Fibroblast of lung (primary cell): ENCODE data around the gene ZFP64. TPM values are rescaled to one million over a fixed set of nuclear protein-coding genes. Genes with fewer than 3 reads are reported as not detected.

Source experiments
- DNase-seq, 2 donors: peaks; one replicate each; pipeline versions ENCODE4 v3.0.0 to v3.0.0-alpha.2; 2010; ENCODE audit warnings: low read depth in 2 of 2
- H2AFZ ChIP-seq: 2 replicates; pipeline ENCODE4 v1.5.1; 2012; ENCODE audit warnings: low read length, control low read depth, inconsistent platforms
- H3K27ac ChIP-seq: 2 replicates; pipeline ENCODE4 v1.5.1; 2011; ENCODE audit warnings: low read length, control low read depth; ENCODE audit not compliant: insufficient read depth
- H3K27me3 ChIP-seq: 2 replicates; pipeline ENCODE4 v1.5.1; 2011; ENCODE audit warnings: mild to moderate bottlenecking, low read length; ENCODE audit not compliant: control insufficient read depth, insufficient read depth
- H3K36me3 ChIP-seq: 2 replicates; pipeline ENCODE4 v1.5.1; 2011; ENCODE audit warnings: low read length; ENCODE audit not compliant: control insufficient read depth, insufficient read depth
- H3K4me1 ChIP-seq: 2 replicates; pipeline ENCODE4 v1.5.1; 2011; ENCODE audit warnings: low read length; ENCODE audit not compliant: control insufficient read depth, insufficient read depth; ENCODE audit errors: extremely low read depth
- H3K4me2 ChIP-seq: 2 replicates; pipeline ENCODE4 v1.5.1; 2011; ENCODE audit warnings: low read length, control low read depth; ENCODE audit not compliant: insufficient read depth; ENCODE audit errors: extremely low read depth
- H3K4me3 ChIP-seq, 4 experiments: fragments of 200-600 bp in 1 of 4; sonication (generic) in 1 of 4; replicated peaks in 1 of 4; 2 replicates each; pipeline ENCODE4 v1.5.1; 2011 to 2016; ENCODE audit warnings: low read length in 4 of 4, low read depth in 3 of 4, mild to moderate bottlenecking in 3 of 4, control low read depth in 2 of 4, inconsistent platforms in 1 of 4, mixed read lengths in 1 of 4; ENCODE audit not compliant: insufficient read depth in 1 of 4; ENCODE audit errors: control extremely low read depth in 1 of 4
- H3K79me2 ChIP-seq: 2 replicates; pipeline ENCODE4 v1.5.1; 2012; ENCODE audit warnings: mild to moderate bottlenecking, low read length, inconsistent platforms; ENCODE audit not compliant: control insufficient read depth, insufficient read depth
- H3K9ac ChIP-seq: 2 replicates; pipeline ENCODE4 v1.5.1; 2011; ENCODE audit warnings: mild to moderate bottlenecking, low read length, control low read depth; ENCODE audit not compliant: insufficient read depth
- H3K9me3 ChIP-seq: 2 replicates; pipeline ENCODE4 v1.5.1; 2012; ENCODE audit warnings: low read depth, low read length; ENCODE audit not compliant: control insufficient read depth, insufficient read depth
- H4K20me1 ChIP-seq: 2 replicates; pipeline ENCODE4 v1.5.1; 2011; ENCODE audit warnings: low read length; ENCODE audit not compliant: control insufficient read depth, insufficient read depth; ENCODE audit errors: extremely low read depth
- CTCF ChIP-seq, 2 donors: IDR thresholded peaks in 1 of 2; conservative IDR thresholded peaks in 1 of 2; 1 replicate in 1 of 2; 2 replicates in 1 of 2; pipeline ENCODE4 v1.5.1; 2011 to 2012; ENCODE audit warnings: low read length in 2 of 2, control low read depth in 1 of 2, inconsistent platforms in 1 of 2, low read depth in 1 of 2, mild to moderate bottlenecking in 1 of 2
- EZH2 ChIP-seq: IDR thresholded peaks from 2 replicates; pipeline ENCODE4 v1.5.1; 2012; ENCODE audit warnings: low read length, control low read depth, mild to moderate bottlenecking; ENCODE audit errors: missing control alignments
- polyA plus RNA-seq, 2 donors: library from polyadenylated mRNA; depleted of rRNA in 1 of 2; stranded (reverse) in 1 of 2; unstranded in 1 of 2; fragments of >200 nt; gene quantifications; 2 replicates each; pipeline ENCODE4 v1.2.1, GENCODE V29; 2011 to 2012; ENCODE audit warnings: missing spikeins in 1 of 2
- total RNA-seq: library from RNA; depleted of rRNA; stranded (reverse); fragments of >200 nt; gene quantifications from 2 replicates; pipeline ENCODE4 v1.2.1, GENCODE V29; 2014

ZFP64 gene
- total and polyA plus RNA-seq, 2 donors (not counting 1 experiment from before 2014, with no cell fraction given) = 14.7 to 15.0 TPM

- TF ChIP-seq CTCF (conservative IDR thresholded peaks at IDR 0.05 in 1 of 2, IDR thresholded peaks at IDR 0.05 in 1 of 2; ENCODE audit: low read depth in 1 of 2, low read length in 2 of 2) = no peak
- TF ChIP-seq EZH2 = no peak
- Histone ChIP-seq H3K4me1 (no peaks in the 10 kb centered on the region), H3K27me3 (no peaks in the 10 kb centered on the region), H2AFZ (no peak overlapping the region), H4K20me1 (no peaks in the 10 kb centered on the region), H3K27ac (no peak overlapping the region), H3K9me3 (no peaks in the 10 kb centered on the region), H3K4me3 (no peak overlapping the region), H3K36me3 (no peaks in the 10 kb centered on the region), H3K4me2 (no peak overlapping the region), H3K9ac (no peak overlapping the region), H3K79me2 (no peaks in the 10 kb centered on the region)
- no peak for DNase-seq
These were observed 15.7 kb downstream of the ZFP64 start for GRCh38 chr20:52175840-52176239.

- no peaks in the 10 kb centered on the region for H3K36me3 ChIP-seq
- no peak overlapping the region for H3K27ac ChIP-seq
- H3K9ac ChIP-seq = no peak overlapping the region
- H4K20me1 ChIP-seq = no peaks in the 10 kb centered on the region
- H3K27me3 ChIP-seq = no peaks in the 10 kb centered on the region
- no peaks in the 10 kb centered on the region for H3K79me2 ChIP-seq
- H2AFZ ChIP-seq = no peak overlapping the region
- no peaks in the 10 kb centered on the region for H3K4me1 ChIP-seq
- no peaks in the 10 kb centered on the region for H3K9me3 ChIP-seq
- no peak overlapping the region for H3K4me3 ChIP-seq
- TF ChIP-seq EZH2 = no peak
- no peak for TF ChIP-seq CTCF (conservative IDR thresholded peaks at IDR 0.05 in 1 of 2, IDR thresholded peaks at IDR 0.05 in 1 of 2; ENCODE audit: low read depth in 1 of 2, low read length in 2 of 2)
- H3K4me2 ChIP-seq = no peak overlapping the region
- no peak for DNase-seq
These were observed 19.1 kb downstream of the ZFP64 start for GRCh38 chr20:52172392-52173047.

GRCh38 chr20:52171025-52171424, 20.6 kb downstream of the ZFP64 start:
- DNase-seq = no peak
- Histone ChIP-seq H3K4me1 (no peaks in the 10 kb centered on the region), H3K27ac (no peak overlapping the region), H3K4me3 (no peak overlapping the region), H3K9ac (no peak overlapping the region), H3K9me3 (no peaks in the 10 kb centered on the region), H3K4me2 (no peak overlapping the region), H2AFZ (no peak overlapping the region), H3K27me3 (no peaks in the 10 kb centered on the region), H3K79me2 (no peaks in the 10 kb centered on the region), H4K20me1 (no peaks in the 10 kb centered on the region), H3K36me3 (no peaks in the 10 kb centered on the region)
- no peak for TF ChIP-seq CTCF (conservative IDR thresholded peaks at IDR 0.05 in 1 of 2, IDR thresholded peaks at IDR 0.05 in 1 of 2; ENCODE audit: low read depth in 1 of 2, low read length in 2 of 2)
- no peak for TF ChIP-seq EZH2
